SIG-M5 treated with dmso at 0.1 percent for 504 hours (cell line): ENCODE data around the gene SCN1B.
"Not testable (repeated sequence)": the region's sequence is repeated elsewhere in the genome, so short reads cannot be mapped to it uniquely, and the experiment has no call there.

Experiments
- DNase-seq: peaks from one replicate; lab custom pipeline; 2025; ENCODE audit not compliant: unreplicated experiment; lab: John Stamatoyannopoulos, UW

Gene SCN1B

GRCh38 chr19:35030257-35031071 lies at the start of gene SCN1B:
TSS of gene SCN1B (plus strand) at chr19:35030470. CDS start at chr19:35030821, 351 bp downstream.
- peak; percentile 19 for DNase-seq

GRCh38 chr19:34982275-34982674 lies 48.0 kb upstream of the SCN1B start:
- DNase-seq: no peak

- DNase-seq: no peak
Observed at GRCh38 chr19:34983786-34984185, 46.5 kb upstream of the SCN1B start.

- DNase-seq: no peak
Observed at GRCh38 chr19:34984287-34984686, 46.0 kb upstream of the SCN1B start.

GRCh38 chr19:34985249-34986022 lies 44.8 kb upstream of the SCN1B start:
- no peak for DNase-seq

- no peak for DNase-seq
Observed at GRCh38 chr19:34988119-34988518, 42.2 kb upstream of the SCN1B start.

- no peak for DNase-seq
Observed at GRCh38 chr19:34989298-34989697, 41.0 kb upstream of the SCN1B start.

GRCh38 chr19:34990578-34991192 lies 39.6 kb upstream of the SCN1B start:
- no peak for DNase-seq

GRCh38 chr19:34991542-34992333 lies 38.5 kb upstream of the SCN1B start:
- DNase-seq: no peak

- DNase-seq: not testable (repeated sequence)
Observed at GRCh38 chr19:34992582-34992981, 37.7 kb upstream of the SCN1B start.

- no peak for DNase-seq
Observed at GRCh38 chr19:34994286-34994642, 36.0 kb upstream of the SCN1B start.

- DNase-seq: no peak
Observed at GRCh38 chr19:34994643-34995541, 35.4 kb upstream of the SCN1B start.

- no peak for DNase-seq
Observed at GRCh38 chr19:34995551-34995950, 34.7 kb upstream of the SCN1B start.

GRCh38 chr19:34997071-34997617 lies 33.1 kb upstream of the SCN1B start:
- DNase-seq: no peak

GRCh38 chr19:34998224-34998623 lies 32.0 kb upstream of the SCN1B start:
- not testable (repeated sequence) for DNase-seq

- no peak for DNase-seq
Observed at GRCh38 chr19:34998777-34999497, 31.3 kb upstream of the SCN1B start.

- DNase-seq: peak; percentile 67
Observed at GRCh38 chr19:34999498-35000337, 30.6 kb upstream of the SCN1B start, which contains the start of gene GRAMD1A. TSS of gene GRAMD1A (plus strand) at chr19:35000323. CDS start at chr19:35000479, 156 bp downstream.

GRCh38 chr19:35000338-35000646 lies 30.0 kb upstream of the SCN1B start:
- no peak for DNase-seq
